Chondrocyte (in vitro differentiated cells): Measurements from ENCODE around the gene SEZ6. TPM values are rescaled to one million over a fixed set of nuclear protein-coding genes. Genes with fewer than 3 reads are reported as not detected.

ENCODE experiments used
- DNase-seq: peaks from one replicate; pipeline ENCODE4 v3.0.0; 2021; ENCODE audit warnings: mixed read lengths, low spot score
- H3K27ac Mint-ChIP-seq: one replicate; pipeline ENCODE4 v1.8.0; 2021; ENCODE audit warnings: mild to moderate bottlenecking, moderate library complexity, mixed read lengths; ENCODE audit not compliant: unreplicated experiment
- H3K27me3 Mint-ChIP-seq: 2 replicates; pipeline ENCODE4 v1.8.0; 2021; ENCODE audit warnings: low read depth, mixed read lengths
- H3K36me3 Mint-ChIP-seq: 2 replicates; pipeline ENCODE4 v1.8.0; 2021; ENCODE audit warnings: low read depth, mixed read lengths
- H3K4me1 Mint-ChIP-seq: 2 replicates; pipeline ENCODE4 v1.8.0; 2021; ENCODE audit warnings: low read depth, mild to moderate bottlenecking, mixed read lengths
- H3K4me3 Mint-ChIP-seq: one replicate; pipeline ENCODE4 v1.8.0; 2021; ENCODE audit warnings: mild to moderate bottlenecking, moderate library complexity, mixed read lengths; ENCODE audit not compliant: unreplicated experiment
- H3K9me3 Mint-ChIP-seq: 2 replicates; pipeline ENCODE4 v1.8.0; 2021; ENCODE audit warnings: low read depth, mixed read lengths
- total RNA-seq: library from RNA; stranded (reverse); gene quantifications from 3 replicates; pipeline ENCODE4 v1.2.1, GENCODE V29; 2021
- TF ChIP-seq, protein P1 (sequence below): fragments of 200-600 bp; sonication (generic); IDR thresholded peaks from 2 replicates; pipeline ENCODE4 v1.5.0; 2021; ENCODE audit warnings: antibody characterized with exemption, mild to moderate bottlenecking, moderate library complexity

The SEZ6 gene
- total RNA-seq, 1 donor from 2014 or later, result 0.35 TPM

DNA sequence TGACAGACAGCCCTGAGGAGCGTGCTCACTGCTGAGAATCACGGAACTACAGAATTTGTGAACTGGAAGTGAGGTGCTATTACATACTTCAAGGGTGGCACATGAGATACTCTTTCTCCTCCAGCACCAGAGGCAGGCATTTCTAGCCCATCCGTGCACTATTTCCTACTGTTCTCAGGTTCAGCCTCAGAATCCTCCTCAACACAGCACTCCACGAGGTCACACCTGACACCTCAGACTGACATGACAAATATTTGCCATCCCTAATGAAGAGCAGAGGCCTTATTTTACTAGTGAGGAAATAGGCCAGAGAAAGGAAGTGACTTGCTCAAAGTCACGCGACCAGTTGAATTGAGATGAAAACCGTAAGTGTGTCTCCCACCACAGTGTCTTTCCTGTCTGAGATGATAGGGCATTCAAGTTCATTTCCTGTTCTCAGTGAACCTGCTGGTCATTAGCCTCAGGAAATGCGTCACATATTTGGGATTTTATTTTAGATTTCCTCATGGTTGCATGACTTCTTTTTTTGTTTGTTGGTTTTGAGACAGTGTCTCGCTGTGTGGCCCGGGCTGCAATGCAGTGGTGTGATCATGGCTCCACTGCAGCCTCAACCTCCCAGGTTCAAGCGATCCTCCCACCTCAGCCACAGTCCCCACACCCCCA, 23.6 kb downstream of the SEZ6 start:
- H3K36me3 Mint-ChIP-seq, result no peaks in the 10 kb centered on the region
- H3K4me3 Mint-ChIP-seq, result no peak overlapping the region
- H3K4me1 Mint-ChIP-seq, result peaks cover 8% of the 10 kb centered on the region
- peak overlapping the region; percentile 17 for H3K27ac Mint-ChIP-seq
- TF ChIP-seq, protein P1, sequence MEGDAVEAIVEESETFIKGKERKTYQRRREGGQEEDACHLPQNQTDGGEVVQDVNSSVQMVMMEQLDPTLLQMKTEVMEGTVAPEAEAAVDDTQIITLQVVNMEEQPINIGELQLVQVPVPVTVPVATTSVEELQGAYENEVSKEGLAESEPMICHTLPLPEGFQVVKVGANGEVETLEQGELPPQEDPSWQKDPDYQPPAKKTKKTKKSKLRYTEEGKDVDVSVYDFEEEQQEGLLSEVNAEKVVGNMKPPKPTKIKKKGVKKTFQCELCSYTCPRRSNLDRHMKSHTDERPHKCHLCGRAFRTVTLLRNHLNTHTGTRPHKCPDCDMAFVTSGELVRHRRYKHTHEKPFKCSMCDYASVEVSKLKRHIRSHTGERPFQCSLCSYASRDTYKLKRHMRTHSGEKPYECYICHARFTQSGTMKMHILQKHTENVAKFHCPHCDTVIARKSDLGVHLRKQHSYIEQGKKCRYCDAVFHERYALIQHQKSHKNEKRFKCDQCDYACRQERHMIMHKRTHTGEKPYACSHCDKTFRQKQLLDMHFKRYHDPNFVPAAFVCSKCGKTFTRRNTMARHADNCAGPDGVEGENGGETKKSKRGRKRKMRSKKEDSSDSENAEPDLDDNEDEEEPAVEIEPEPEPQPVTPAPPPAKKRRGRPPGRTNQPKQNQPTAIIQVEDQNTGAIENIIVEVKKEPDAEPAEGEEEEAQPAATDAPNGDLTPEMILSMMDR, result no peak
- DNase-seq, result no peak
- peaks cover 18% of the 10 kb centered on the region for H3K27me3 Mint-ChIP-seq
- no peaks in the 10 kb centered on the region for H3K9me3 Mint-ChIP-seq

DNA sequence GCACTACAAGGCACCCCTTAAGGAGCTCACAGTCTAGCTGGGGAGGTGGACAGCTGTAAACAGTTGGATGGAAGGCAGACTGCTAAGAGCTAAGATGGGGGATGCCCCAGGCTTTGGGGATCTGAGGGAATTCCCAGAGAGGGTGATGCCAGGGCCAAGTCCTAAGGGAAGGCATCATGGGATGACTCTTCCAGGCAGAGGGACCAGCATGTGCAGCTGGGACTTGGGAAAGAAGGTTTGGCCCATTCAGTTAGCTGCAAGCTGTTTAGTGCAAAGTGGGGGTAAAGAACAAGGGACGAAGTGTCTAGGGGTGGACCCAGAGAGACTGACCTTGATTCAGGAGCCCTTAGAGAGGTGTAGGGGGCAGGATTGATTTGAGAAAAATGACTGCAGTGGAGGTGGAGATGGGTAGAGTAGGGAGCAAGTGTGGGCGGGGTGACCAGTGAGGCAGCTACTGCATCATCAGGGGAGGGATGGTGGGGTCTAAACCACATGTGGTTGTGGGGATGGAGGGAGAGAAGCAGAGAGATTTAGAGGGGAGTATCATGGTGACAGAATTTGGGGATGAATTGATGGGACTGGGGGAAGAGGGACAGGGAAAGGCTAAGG, 27.4 kb downstream of the SEZ6 start:
- no peak overlapping the region for H3K4me3 Mint-ChIP-seq
- no peaks in the 10 kb centered on the region for H3K36me3 Mint-ChIP-seq
- H3K27ac Mint-ChIP-seq, result no peak overlapping the region
- peaks cover 9% of the 10 kb centered on the region for H3K27me3 Mint-ChIP-seq
- no peaks in the 10 kb centered on the region for H3K9me3 Mint-ChIP-seq
- DNase-seq, result no peak
- peaks cover 19% of the 10 kb centered on the region for H3K4me1 Mint-ChIP-seq
- TF ChIP-seq, protein P1, result no peak

DNA sequence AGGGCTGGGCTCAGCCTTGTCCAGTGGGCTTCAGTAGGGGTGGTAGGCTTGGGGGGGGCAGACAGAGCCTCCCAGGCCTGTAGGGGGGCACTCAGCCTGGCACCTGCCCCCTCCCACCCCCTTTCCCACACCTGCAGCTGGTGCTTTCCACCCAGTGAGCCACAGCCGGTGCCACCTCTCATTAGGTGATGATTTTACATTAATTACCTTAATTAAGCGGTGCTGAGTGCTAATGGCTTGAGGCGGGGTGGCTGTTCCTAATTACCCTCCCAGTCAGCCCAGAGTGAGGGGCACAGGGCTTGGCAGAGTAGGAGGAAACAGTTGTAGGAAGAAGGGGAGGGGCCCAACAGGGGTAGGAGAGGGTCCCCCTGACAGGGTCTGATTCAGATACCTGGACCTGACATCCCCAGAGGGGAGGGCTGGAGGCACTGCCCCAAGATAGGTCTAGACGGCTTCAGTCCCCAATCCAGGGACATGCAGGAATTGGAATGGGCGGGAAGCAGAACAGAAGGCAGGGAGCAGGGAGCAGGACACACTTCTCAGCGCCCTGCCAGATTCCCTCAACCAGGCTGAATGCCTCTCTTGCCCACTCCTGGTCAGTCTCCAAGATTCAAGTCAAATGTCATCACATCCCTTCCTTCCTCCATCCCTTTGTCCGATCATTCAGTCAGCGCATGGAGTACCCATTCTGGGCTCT, 28.0 kb downstream of the SEZ6 start:
- peaks cover 9% of the 10 kb centered on the region for H3K27me3 Mint-ChIP-seq
- peaks cover 24% of the 10 kb centered on the region for H3K4me1 Mint-ChIP-seq
- no peaks in the 10 kb centered on the region for H3K9me3 Mint-ChIP-seq
- DNase-seq, result no peak
- H3K36me3 Mint-ChIP-seq, result no peaks in the 10 kb centered on the region
- no peak overlapping the region for H3K4me3 Mint-ChIP-seq
- TF ChIP-seq, protein P1, result no peak
- no peak overlapping the region for H3K27ac Mint-ChIP-seq

DNA sequence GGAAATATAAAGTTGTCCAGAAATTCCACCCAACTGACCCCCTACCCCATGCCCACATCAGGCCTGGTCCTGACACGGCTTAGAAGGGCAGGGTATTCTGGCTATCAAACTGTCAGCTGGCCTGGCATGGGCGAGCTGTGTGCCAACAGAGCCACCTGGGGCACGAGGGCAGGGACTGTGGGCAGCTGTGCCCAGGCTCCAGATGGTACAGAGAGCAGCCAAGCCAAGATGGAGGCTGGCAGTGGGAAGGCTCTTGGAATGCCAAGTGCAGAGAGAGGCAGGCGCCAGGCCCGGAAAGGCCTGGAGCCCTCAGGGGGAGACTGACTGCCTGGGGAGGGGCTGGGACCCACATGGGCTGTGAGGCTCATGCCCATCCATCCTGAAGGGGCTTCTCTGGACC, 30.2 kb downstream of the SEZ6 start:
- H3K9me3 Mint-ChIP-seq, result no peaks in the 10 kb centered on the region
- no peak overlapping the region for H3K27ac Mint-ChIP-seq
- peaks cover 33% of the 10 kb centered on the region for H3K4me1 Mint-ChIP-seq
- peaks cover 9% of the 10 kb centered on the region for H3K27me3 Mint-ChIP-seq
- DNase-seq, result no peak
- no peaks in the 10 kb centered on the region for H3K36me3 Mint-ChIP-seq
- no peak overlapping the region for H3K4me3 Mint-ChIP-seq
- TF ChIP-seq, protein P1, result no peak

DNA sequence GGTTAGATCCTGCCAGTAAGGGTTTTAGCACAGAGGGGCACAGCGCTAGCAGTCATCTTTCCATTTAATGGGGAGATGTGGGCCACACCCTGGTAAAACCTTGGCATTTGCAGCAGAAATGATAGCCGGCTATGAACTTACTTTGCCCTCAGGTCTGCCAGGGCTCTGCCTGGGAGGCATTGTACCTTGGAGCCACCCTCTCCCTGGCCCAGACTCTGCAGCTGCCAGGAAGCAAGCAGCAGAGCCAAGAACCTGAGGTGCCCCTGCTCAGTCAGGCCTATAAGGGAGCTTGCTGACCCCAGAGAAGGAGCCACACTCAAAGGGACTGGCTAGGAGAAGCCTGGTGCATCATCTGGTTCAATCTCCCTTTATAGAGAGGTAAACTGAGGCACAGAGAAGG, 30.8 kb downstream of the SEZ6 start:
- Mint-ChIP-seq H3K9me3 (no peaks in the 10 kb centered on the region), H3K4me1 (peaks cover 39% of the 10 kb centered on the region), H3K27me3 (peaks cover 9% of the 10 kb centered on the region), H3K4me3 (no peak overlapping the region), H3K36me3 (no peaks in the 10 kb centered on the region), H3K27ac (no peak overlapping the region)
- DNase-seq, result no peak
- TF ChIP-seq, protein P1, result no peak
